MM.1S (cell line): Measurements from ENCODE around the gene TMEM225B.

Source experiments
- DNase-seq: peaks from one replicate; pipeline ENCODE4 v3.0.0-alpha.2; 2015
- H2AFZ ChIP-seq: fragments of 300-600 bp; sonication (generic); 2 replicates; pipeline ENCODE4 v1.6.0; 2016; ENCODE audit warnings: antibody characterized with exemption, low read length
- H3F3A ChIP-seq: fragments of 300-600 bp; sonication (generic); 2 replicates; pipeline ENCODE4 v1.6.1; 2016; ENCODE audit warnings: mild to moderate bottlenecking, antibody characterized with exemption, low read length, moderate library complexity, mixed read lengths; ENCODE audit not compliant: insufficient read depth
- H3K27ac ChIP-seq: fragments of 300-600 bp; sonication (generic); 2 replicates; pipeline ENCODE4 v1.5.1; 2016; ENCODE audit warnings: mild to moderate bottlenecking, low read length
- H3K27me3 ChIP-seq: fragments of 300-600 bp; sonication (generic); replicated peaks from 2 replicates; pipeline ENCODE4 v1.6.0; 2016; ENCODE audit warnings: low read length; ENCODE audit not compliant: insufficient read depth
- H3K36me3 ChIP-seq: fragments of 300-600 bp; sonication (generic); replicated peaks from 2 replicates; pipeline ENCODE4 v1.6.1; 2016; ENCODE audit warnings: mild to moderate bottlenecking, low read length, mixed read lengths; ENCODE audit not compliant: insufficient read depth
- H3K4me1 ChIP-seq: fragments of 300-600 bp; sonication (generic); 2 replicates; pipeline ENCODE4 v1.6.1; 2016; ENCODE audit warnings: low read length, mixed read lengths
- H3K4me2 ChIP-seq: fragments of 300-600 bp; sonication (generic); 2 replicates; pipeline ENCODE4 v1.6.0; 2016; ENCODE audit warnings: low read depth, low read length
- H3K4me3 ChIP-seq: fragments of 300-600 bp; sonication (generic); 2 replicates; pipeline ENCODE4 v1.5.1; 2016; ENCODE audit warnings: low read length, mixed read lengths
- H3K79me2 ChIP-seq: fragments of 300-600 bp; sonication (generic); 2 replicates; pipeline ENCODE4 v1.6.1; 2016; ENCODE audit warnings: mixed run types, low read length, mixed read lengths
- H3K9ac ChIP-seq: fragments of 300-600 bp; sonication (generic); 2 replicates; pipeline ENCODE4 v1.6.1; 2016; ENCODE audit warnings: low read length, mixed read lengths
- H3K9me2 ChIP-seq: fragments of 300-600 bp; sonication (generic); replicated peaks from 2 replicates; pipeline ENCODE4 v1.6.1; 2016; ENCODE audit warnings: mild to moderate bottlenecking, low read length, mixed read lengths; ENCODE audit not compliant: insufficient read depth
- H3K9me3 ChIP-seq: fragments of 300-600 bp; sonication (generic); replicated peaks from 2 replicates; pipeline ENCODE4 v1.6.1; 2016; ENCODE audit warnings: mild to moderate bottlenecking, low read length, mixed read lengths; ENCODE audit not compliant: insufficient read depth
- H4K20me1 ChIP-seq: fragments of 300-600 bp; sonication (generic); 2 replicates; pipeline ENCODE4 v1.6.1; 2016; ENCODE audit warnings: mild to moderate bottlenecking, low read length, moderate library complexity, mixed read lengths; ENCODE audit not compliant: insufficient read depth
- EZH2 ChIP-seq: fragments of 300-600 bp; sonication (generic); optimal IDR thresholded peaks from 2 replicates; pipeline ENCODE3; 2017; ENCODE audit warnings: low read depth, mild to moderate bottlenecking, antibody characterized with exemption, low read length, mixed read lengths
- EZH2phosphoT487 ChIP-seq: fragments of 300-600 bp; sonication (generic); IDR thresholded peaks from 2 replicates; pipeline ENCODE4 v1.6.1; 2018; ENCODE audit warnings: antibody characterized with exemption, low read length
- TF ChIP-seq, protein P1 (sequence below): fragments of 300-600 bp; sonication (generic); IDR thresholded peaks from 2 replicates; pipeline ENCODE4 v1.5.1; 2016; ENCODE audit warnings: antibody characterized with exemption, low read length, mixed read lengths

TMEM225B gene

DNA sequence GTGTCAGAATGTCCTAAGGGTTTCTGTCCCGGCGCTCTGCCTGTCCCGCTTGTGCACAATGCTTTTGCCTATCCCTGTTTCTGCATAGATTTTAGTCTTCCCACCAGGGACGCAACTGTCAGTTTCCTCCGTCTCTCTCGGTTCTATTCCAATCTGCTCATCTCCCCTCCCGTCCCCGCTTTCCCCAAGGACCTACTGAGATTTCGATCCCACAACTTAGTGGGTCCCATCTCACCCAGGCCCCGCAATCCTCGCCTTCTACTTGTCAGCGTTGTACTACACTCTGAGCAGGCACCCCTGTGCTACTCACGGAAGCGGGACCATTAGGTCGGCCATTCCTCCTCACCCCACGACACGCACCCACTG lies 40.1 kb upstream of the TMEM225B start:
- Histone ChIP-seq H3K79me2 (no peaks in the 10 kb centered on the region), H3K9me2 (no peaks in the 10 kb centered on the region), H3K9ac (peak overlapping the region; percentile 84; the same call in 1 of the 2 replicates), H3K4me3 (peak overlapping the region; percentile 79), H3K36me3 (no peaks in the 10 kb centered on the region), H4K20me1 (no peaks in the 10 kb centered on the region), H3K27ac (no peak overlapping the region), H2AFZ (peak overlapping the region; percentile 89), H3K4me1 (no peaks in the 10 kb centered on the region), H3F3A (peaks cover 11% of the 10 kb centered on the region), H3K4me2 (peak overlapping the region; percentile 65; the same call in 1 of the 2 replicates), H3K9me3 (no peaks in the 10 kb centered on the region), H3K27me3 (no peaks in the 10 kb centered on the region)
- TF ChIP-seq, protein P1, sequence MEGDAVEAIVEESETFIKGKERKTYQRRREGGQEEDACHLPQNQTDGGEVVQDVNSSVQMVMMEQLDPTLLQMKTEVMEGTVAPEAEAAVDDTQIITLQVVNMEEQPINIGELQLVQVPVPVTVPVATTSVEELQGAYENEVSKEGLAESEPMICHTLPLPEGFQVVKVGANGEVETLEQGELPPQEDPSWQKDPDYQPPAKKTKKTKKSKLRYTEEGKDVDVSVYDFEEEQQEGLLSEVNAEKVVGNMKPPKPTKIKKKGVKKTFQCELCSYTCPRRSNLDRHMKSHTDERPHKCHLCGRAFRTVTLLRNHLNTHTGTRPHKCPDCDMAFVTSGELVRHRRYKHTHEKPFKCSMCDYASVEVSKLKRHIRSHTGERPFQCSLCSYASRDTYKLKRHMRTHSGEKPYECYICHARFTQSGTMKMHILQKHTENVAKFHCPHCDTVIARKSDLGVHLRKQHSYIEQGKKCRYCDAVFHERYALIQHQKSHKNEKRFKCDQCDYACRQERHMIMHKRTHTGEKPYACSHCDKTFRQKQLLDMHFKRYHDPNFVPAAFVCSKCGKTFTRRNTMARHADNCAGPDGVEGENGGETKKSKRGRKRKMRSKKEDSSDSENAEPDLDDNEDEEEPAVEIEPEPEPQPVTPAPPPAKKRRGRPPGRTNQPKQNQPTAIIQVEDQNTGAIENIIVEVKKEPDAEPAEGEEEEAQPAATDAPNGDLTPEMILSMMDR, result no peak
- TF ChIP-seq EZH2, result no peak
- TF ChIP-seq EZH2phosphoT487, result no peak
- DNase-seq, result no peak

DNA sequence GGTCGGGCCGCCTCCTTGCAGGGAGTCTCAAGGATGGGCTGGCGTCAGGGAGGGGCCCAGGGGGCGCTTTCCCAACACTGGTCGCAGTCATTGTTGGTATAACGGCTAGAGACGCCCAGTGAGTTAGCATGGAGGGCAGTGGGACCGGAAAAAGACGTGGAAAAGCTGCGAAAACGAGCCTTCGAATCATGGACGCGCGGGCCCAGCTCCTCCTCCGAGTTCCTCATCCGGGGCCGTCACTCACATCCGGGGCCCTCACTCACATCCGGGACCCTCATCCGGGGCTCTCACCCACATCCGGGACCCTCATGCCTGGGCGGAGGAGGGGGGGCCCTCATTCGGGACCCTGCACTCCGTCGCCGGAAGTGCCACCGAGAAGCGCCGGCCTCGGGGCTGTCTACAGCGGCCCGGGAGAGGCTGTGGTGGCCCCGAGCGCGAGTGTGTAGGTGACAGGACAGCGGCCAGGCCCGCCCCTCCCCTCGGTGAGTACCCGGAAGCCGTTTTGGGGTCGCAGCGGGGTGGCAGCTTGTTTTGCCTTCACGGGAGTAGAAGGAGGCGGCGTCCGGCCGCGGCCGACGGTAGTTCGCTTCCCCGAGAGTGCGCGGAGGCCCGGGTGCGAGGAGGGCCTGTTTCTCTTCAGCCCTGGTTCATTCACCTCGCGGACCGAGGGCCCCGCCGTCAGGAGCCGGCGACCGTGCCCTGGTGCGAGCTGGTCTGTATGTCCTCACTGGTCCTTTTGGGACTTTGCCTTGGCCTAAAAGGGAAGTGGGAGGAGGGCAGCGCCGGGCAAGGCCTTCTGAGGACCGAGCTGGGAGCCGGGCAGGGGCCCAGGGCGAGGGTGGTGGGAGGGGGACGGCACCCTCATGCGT lies 39.5 kb upstream of the TMEM225B start, which contains the start of gene ZNF655:
TSS of gene ZNF655 (plus strand) at position 337 of the 869 bp plus-strand sequence. CDS start 1,918 bp downstream, outside the sequence.
- Histone ChIP-seq H3F3A (peaks cover 11% of the 10 kb centered on the region), H3K79me2 (no peaks in the 10 kb centered on the region), H2AFZ (peak within 1 kb of the TSS; percentile 89), H3K9me2 (no peaks in the 10 kb centered on the region), H3K4me3 (peak within 1 kb of the TSS; percentile 79), H3K9me3 (no peaks in the 10 kb centered on the region), H4K20me1 (no peaks in the 10 kb centered on the region), H3K27ac (no peak within 1 kb of the TSS; the same call in 1 of the 2 replicates), H3K9ac (peak within 1 kb of the TSS; percentile 84), H3K4me1 (no peaks in the 10 kb centered on the region), H3K36me3 (no peaks in the 10 kb centered on the region), H3K4me2 (peak within 1 kb of the TSS; percentile 65), H3K27me3 (no peaks in the 10 kb centered on the region)
- peak; percentile 18 for DNase-seq
- no peak for TF ChIP-seq EZH2
- TF ChIP-seq, protein P1, result no peak
- TF ChIP-seq EZH2phosphoT487, result no peak

DNA sequence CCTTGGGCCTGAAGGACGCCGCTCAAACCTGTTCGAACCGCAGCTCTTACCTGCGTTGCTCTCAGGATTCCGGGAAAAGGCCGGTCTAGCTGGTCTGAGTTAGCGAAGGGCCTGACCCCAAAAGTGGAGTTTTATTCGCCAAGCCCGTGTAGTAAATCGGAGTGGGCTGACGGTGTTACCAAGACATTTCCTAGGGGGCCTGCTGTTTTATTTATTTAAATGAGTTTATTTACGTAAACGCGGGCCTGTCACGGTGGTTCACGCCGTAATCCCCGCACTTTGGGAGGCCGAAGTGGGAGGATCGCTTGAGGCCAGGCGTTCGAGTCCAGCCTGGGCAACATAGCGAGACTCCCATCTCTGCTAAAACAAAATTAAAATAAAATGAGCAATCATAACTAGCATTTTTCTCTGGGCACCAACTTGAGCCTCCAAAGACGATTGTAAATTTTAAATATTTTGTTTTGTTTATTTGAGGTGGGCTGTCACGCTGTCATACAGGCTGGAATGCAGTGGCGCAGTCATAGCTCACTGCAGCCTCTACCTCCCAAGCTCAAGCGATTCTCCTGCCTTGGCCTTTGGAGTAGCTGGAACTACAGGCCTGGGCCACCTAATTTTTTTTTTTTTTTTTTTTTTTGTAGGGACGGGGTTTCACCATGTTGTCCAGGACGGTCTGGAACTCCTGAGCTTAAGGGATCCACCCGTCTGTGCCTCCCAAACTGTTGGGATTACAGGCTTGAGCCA lies 38.7 kb upstream of the TMEM225B start:
- no peaks in the 10 kb centered on the region for H3K9me2 ChIP-seq
- DNase-seq, result peak; percentile 11
- no peak overlapping the region; the same call in 1 of the 2 replicates for H3K27ac ChIP-seq
- H3K4me2 ChIP-seq, result peak overlapping the region; percentile 65
- H3K9ac ChIP-seq, result peak overlapping the region; percentile 84
- no peaks in the 10 kb centered on the region for H3K4me1 ChIP-seq
- no peaks in the 10 kb centered on the region for H3K79me2 ChIP-seq
- TF ChIP-seq, protein P1, result no peak
- TF ChIP-seq EZH2phosphoT487 (no peak), EZH2 (no peak)
- H4K20me1 ChIP-seq, result no peaks in the 10 kb centered on the region
- peak overlapping the region; percentile 79 for H3K4me3 ChIP-seq
- H3K36me3 ChIP-seq, result no peaks in the 10 kb centered on the region
- peaks cover 11% of the 10 kb centered on the region for H3F3A ChIP-seq
- no peaks in the 10 kb centered on the region for H3K27me3 ChIP-seq
- H3K9me3 ChIP-seq, result no peaks in the 10 kb centered on the region
- H2AFZ ChIP-seq, result peak overlapping the region; percentile 89
